Activated CD4-positive, alpha-beta T cell treated with anti-CD3 and anti-CD28 coated beads, Interleukin-2, Interleukin-4, amounts not matched to agents 100 ng/mL and 50 ng/mL, durations not matched to agents 16 hours and 8 hours (primary cell): Measurements from ENCODE around the gene CCDC148.
A peak's percentile ranks its signal among the peaks of the same experiment; 100 is the strongest.

Source experiments
- DNase-seq: peaks from one replicate; pipeline ENCODE4 v3.0.0-alpha.2; 2020; ENCODE audit warnings: low spot score

Gene CCDC148

GRCh38 chr2:158414538-158414937 lies 42.0 kb downstream of the CCDC148 start:
- DNase-seq, result no peak

GRCh38 chr2:158413581-158413980 lies 43.0 kb downstream of the CCDC148 start:
- DNase-seq, result no peak

DNA sequence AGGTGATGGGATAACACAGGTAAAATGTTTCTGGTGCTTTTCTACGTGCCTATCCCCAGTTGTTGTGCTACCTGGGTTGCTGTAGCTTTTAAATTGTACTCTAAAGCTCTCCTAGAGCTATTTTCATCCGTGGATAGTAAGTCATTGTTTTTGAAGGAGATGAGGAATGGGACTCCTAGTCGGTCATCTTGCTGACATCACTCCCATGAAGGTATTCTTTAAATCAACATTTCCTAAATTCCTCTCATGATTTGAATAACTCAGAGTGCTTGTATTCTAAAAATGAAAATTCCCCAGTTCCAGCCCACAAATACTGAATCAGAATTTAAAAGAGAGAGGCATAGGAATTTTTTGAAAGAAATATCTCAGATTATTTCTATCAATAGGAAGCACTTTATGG lies 44.3 kb downstream of the CCDC148 start:
- DNase-seq, result no peak

- DNase-seq, result no peak
Observed at GRCh38 chr2:158411748-158412147, 44.8 kb downstream of the CCDC148 start.

GRCh38 chr2:158410132-158410531 lies 46.4 kb downstream of the CCDC148 start:
- DNase-seq, result no peak

- DNase-seq, result no peak
Observed at GRCh38 chr2:158407031-158407430, 49.5 kb downstream of the CCDC148 start.

GRCh38 chr2:158405341-158405740 lies 51.2 kb downstream of the CCDC148 start:
- no peak for DNase-seq

- no peak for DNase-seq
Observed at GRCh38 chr2:158403237-158403636, 53.3 kb downstream of the CCDC148 start.

DNA sequence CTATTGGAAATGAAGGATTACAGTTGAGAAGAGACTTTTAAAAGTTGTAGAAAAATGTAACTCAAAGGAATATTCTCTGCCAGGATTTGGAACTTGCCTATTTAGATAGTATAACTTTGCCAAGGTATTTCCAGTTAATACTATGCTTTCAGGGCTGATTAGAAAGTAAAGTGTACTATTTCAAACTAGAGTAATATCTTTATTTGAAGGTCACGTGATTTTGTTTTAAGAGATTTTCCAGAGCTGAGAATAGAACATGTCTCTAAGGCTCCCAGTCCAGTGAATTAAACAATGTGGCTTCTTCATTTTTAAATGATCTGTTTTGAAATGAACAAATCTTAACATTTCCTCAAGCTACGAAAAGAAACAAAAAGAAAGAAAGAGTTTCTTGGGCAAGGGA lies 53.9 kb downstream of the CCDC148 start:
- no peak for DNase-seq

GRCh38 chr2:158395166-158395565 lies 61.4 kb downstream of the CCDC148 start:
- DNase-seq, result no peak

DNA sequence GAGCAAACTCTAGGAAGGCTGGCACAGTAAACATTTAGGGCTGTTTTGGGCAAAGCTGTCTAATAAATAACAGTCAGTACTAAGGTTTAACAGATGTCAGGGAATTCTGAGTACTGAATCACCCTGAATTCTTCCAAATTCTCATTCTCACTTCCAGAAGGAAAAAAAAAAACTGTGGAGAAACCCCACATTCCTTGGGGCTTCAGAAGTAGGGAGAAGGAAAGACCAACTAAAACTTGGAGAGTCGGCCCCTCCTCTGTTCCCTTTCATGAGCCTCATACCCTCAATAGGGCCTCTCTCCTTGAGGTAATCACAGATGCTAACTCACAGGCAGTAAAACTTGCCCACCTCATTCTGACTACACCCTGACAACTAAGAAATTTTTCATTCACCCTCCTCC lies 62.1 kb downstream of the CCDC148 start:
- DNase-seq, result no peak

DNA sequence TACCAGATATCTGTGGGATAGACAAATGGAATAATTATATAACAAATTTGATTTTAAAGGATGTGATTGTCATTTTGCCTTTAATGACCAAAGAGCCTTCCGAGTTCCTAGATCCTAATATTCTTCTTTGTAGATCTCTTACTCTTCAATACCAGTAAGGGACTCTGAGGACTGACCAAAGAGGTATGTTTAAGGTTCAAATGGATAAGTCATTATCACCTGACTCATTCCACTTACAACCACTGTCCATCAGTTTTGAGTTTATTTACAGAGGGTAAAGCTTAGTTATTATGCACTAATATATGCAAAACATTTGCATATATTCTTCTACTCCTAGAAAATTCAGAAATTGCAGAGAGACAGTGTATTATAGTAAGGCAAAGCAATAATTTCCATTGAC lies 62.7 kb downstream of the CCDC148 start:
- no peak for DNase-seq

DNA sequence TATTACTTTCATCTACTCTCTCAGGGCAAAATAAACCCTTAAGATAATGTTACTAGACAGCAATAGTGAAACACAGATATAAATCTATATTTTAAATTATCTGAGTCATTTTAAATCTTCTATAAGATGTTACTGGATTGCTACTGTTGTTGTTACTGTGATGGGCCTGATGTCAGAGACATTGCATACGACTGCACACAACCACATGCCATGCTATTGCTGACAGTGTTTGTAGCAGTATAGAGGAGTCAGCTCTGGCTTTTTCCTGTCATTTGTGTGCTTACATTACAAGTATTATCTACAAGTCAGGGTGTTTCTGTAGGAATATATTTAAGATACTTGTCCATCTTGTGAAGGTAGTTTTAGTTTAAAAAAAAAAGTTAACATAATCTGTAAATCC lies 63.9 kb downstream of the CCDC148 start:
- no peak for DNase-seq

- DNase-seq, result peak; percentile 53
Observed at GRCh38 chr2:158391876-158392275, 64.7 kb downstream of the CCDC148 start.

- no peak for DNase-seq
Observed at GRCh38 chr2:158391361-158391760, 65.2 kb downstream of the CCDC148 start.

DNA sequence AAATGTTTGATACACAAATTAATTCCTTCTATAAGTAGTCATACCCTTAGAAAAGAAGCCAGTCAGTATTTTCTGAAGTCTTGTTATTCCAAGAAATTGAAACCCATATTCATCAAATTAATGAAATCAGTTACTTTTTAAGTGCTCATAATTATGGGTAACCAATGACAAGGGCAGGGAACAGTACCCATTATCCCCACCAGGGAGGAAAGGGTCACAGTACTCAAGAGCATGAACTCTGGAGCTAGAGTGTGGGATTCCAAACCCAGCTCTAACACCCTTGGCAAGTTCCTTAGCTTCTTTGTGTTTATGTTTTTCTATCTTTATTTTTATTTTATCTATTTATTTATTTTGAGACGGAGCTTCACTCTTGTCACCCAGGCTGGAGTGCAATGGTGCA lies 68.4 kb downstream of the CCDC148 start:
- no peak for DNase-seq

DNA sequence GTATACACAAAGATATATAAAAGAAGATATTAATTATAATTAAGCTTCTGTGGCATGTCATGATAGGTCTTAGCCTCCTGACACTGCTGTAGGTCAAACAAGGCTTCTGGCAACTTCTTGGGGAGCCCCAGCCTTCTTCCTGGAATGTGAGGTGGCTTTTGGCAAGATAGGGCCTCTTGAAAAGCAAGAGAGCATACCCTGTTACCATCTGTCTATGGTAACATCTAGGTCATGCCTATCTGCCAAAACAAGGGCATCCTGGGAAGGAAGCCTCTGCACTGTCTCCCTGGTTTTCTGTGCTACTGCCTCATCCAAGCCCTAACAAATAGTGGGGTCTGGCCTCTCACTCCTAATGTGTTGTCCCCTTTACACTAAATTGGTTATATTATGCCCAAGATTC lies 70.9 kb downstream of the CCDC148 start:
- no peak for DNase-seq

- DNase-seq, result no peak
Observed at GRCh38 chr2:158381978-158382377, 74.6 kb downstream of the CCDC148 start.

- no peak for DNase-seq
Observed at GRCh38 chr2:158381205-158381604, 75.3 kb downstream of the CCDC148 start.

GRCh38 chr2:158380746-158381145 lies 75.8 kb downstream of the CCDC148 start:
- no peak for DNase-seq

GRCh38 chr2:158378926-158379325 lies 77.6 kb downstream of the CCDC148 start:
- DNase-seq, result no peak

DNA sequence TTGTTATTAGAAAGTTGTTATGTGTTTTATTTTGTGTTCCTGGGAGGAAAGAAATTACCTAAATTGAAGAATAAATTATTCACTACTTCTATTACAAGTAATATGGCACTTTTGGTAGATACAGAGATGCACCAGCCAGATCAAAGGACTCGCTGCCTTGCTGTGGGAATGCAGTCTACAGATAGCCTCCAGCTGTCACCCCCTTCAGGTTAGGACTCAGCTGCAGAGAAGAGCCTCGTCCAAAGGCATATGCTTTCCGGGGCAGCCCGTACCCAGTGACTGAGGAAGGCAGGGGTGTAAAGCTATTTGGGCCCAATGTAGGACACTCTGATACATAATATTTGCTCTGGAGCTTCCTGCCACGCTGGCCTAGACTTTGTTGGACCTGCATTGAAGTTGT lies 90.2 kb downstream of the CCDC148 start:
- no peak for DNase-seq

GRCh38 chr2:158359846-158360245 lies 96.7 kb downstream of the CCDC148 start:
- DNase-seq, result no peak

DNA sequence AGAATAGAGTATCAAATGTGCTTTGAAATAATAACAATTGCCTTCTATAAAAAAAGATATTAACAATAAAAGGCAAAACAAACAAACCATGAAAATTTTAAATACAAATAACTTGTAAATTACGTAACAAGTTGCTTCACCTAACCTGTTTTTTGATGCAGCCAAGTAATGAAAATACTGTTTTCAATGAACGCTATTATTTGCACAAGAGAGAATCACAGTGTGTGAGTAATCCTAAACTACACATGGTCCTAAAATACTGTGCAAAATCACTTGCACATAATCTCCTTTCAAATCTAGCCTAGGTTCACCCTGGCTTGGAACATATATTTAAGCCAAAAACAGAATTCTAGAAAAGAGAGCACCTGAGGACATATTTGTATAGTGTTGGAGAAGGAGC lies 98.9 kb downstream of the CCDC148 start:
- DNase-seq, result no peak

GRCh38 chr2:158357122-158357521 lies 99.4 kb downstream of the CCDC148 start:
- no peak for DNase-seq
